ENCODE data around the gene MLIP.

MLIP gene

GRCh38 chr6:54096811-54097210 lies 14.4 kb upstream of the MLIP start:
- DNase-seq: no peak

- no peak for DNase-seq
Measured at GRCh38 chr6:54097753-54098152, 13.5 kb upstream of the MLIP start.

GRCh38 chr6:54098450-54099044 lies 12.7 kb upstream of the MLIP start:
- no peak for DNase-seq

GRCh38 chr6:54099225-54099624 lies 12.0 kb upstream of the MLIP start:
- DNase-seq: no peak

GRCh38 chr6:54100411-54101006 lies 10.7 kb upstream of the MLIP start:
- no peak for DNase-seq

- DNase-seq: no peak
Measured at GRCh38 chr6:54102238-54102637, 9.0 kb upstream of the MLIP start.

- DNase-seq: no peak
Measured at GRCh38 chr6:54103497-54103896, 7.7 kb upstream of the MLIP start.

- no peak for DNase-seq
Measured at GRCh38 chr6:54106727-54107126, 4.5 kb upstream of the MLIP start.

- DNase-seq: no peak
Measured at GRCh38 chr6:54107470-54108090, 3.7 kb upstream of the MLIP start.

- no peak for DNase-seq
Measured at GRCh38 chr6:54108271-54108670, 3.0 kb upstream of the MLIP start.

GRCh38 chr6:54109586-54109985 lies 1.7 kb upstream of the MLIP start:
- DNase-seq: no peak

GRCh38 chr6:54112151-54112650 lies 958 bp downstream of the MLIP start:
- DNase-seq: no peak

GRCh38 chr6:54114991-54115390 lies 3.7 kb downstream of the MLIP start:
- no peak for DNase-seq

- DNase-seq: no peak
Measured at GRCh38 chr6:54115966-54116365, 4.7 kb downstream of the MLIP start.

- no peak for DNase-seq
Measured at GRCh38 chr6:54118117-54118516, 6.9 kb downstream of the MLIP start.

GRCh38 chr6:54125493-54125892 lies 14.2 kb downstream of the MLIP start:
- no peak for DNase-seq

- no peak for DNase-seq
Measured at GRCh38 chr6:54130179-54130578, 18.9 kb downstream of the MLIP start.

- DNase-seq: no peak
Measured at GRCh38 chr6:54132587-54132986, 21.3 kb downstream of the MLIP start.

GRCh38 chr6:54133186-54133585 lies 21.9 kb downstream of the MLIP start:
- no peak for DNase-seq

GRCh38 chr6:54134935-54135334 lies 23.7 kb downstream of the MLIP start:
- no peak for DNase-seq

GRCh38 chr6:54135665-54136369 lies 24.6 kb downstream of the MLIP start:
- DNase-seq: no peak

- no peak for DNase-seq
Measured at GRCh38 chr6:54138795-54139194, 27.6 kb downstream of the MLIP start.

- DNase-seq: no peak
Measured at GRCh38 chr6:54140811-54141210, 29.6 kb downstream of the MLIP start.
